Tibial nerve (tissue), 4 donors: ENCODE data around the gene DTX3. TPM values are rescaled to one million over a fixed set of nuclear protein-coding genes. Genes with fewer than 3 reads are reported as not detected.

Experiments
- DNase-seq, 2 donors: peaks; one replicate each; pipeline ENCODE4 v3.0.0-alpha.2; 2019; ENCODE audit warnings: low spot score in 2 of 2
- H3K27ac ChIP-seq, 4 donors: fragments of 200-600 bp; sonication (generic) in 3 of 4; one replicate each; pipeline ENCODE4 v1.5.1; 2017 to 2019; ENCODE audit warnings: mild to moderate bottlenecking in 1 of 4
- H3K27me3 ChIP-seq, 2 donors: fragments of 200-600 bp; sonication (generic) in 1 of 2; one replicate each; pipeline versions ENCODE4 v1.5.1 to v1.6.0; 2017 to 2019
- H3K36me3 ChIP-seq, 3 donors: fragments of 200-600 bp; sonication (generic); one replicate each; pipeline ENCODE4 v1.5.1; 2018 to 2019
- H3K4me1 ChIP-seq, 4 donors: fragments of 200-600 bp; sonication (generic) in 3 of 4; one replicate each; pipeline ENCODE4 v1.5.1; 2017 to 2019
- H3K4me3 ChIP-seq, 4 donors: fragments of 200-600 bp; sonication (generic) in 3 of 4; one replicate each; pipeline ENCODE4 v1.5.1; 2017 to 2019; ENCODE audit warnings: mild to moderate bottlenecking in 1 of 4, moderate library complexity in 1 of 4
- H3K9me3 ChIP-seq, 4 donors: fragments of 200-600 bp; sonication (generic) in 3 of 4; one replicate each; pipeline ENCODE4 v1.5.1; 2017 to 2019
- CTCF ChIP-seq, 5 experiments: fragments of 200-600 bp in 3 of 5; fragments of 450-650 bp in 2 of 5; sonication (generic) in 3 of 5; IDR thresholded peaks; one replicate each; pipeline ENCODE4 v1.5.1; 2016 to 2019; ENCODE audit warnings: antibody characterized with exemption in 5 of 5, mild to moderate bottlenecking in 3 of 5, moderate library complexity in 2 of 5
- EP300 ChIP-seq, 2 donors: sonication (generic); formaldehyde crosslinking; IDR thresholded peaks; one replicate each; pipeline ENCODE4 v1.6.1; 2017; ENCODE audit warnings: antibody characterized with exemption in 2 of 2, mild to moderate bottlenecking in 1 of 2
- POLR2A ChIP-seq, 2 donors: fragments of 450-650 bp; IDR thresholded peaks; one replicate each; pipeline ENCODE4 v1.6.1; 2017; ENCODE audit warnings: antibody characterized with exemption in 2 of 2, mild to moderate bottlenecking in 2 of 2, moderate library complexity in 2 of 2
- WGBS, 2 donors: methylation state at CpG; one replicate each; pipeline ENCODE4 v1.1.5; 2018; 5-methylcytosine and 5-hydroxymethylcytosine counted together
- total RNA-seq, 4 donors: library from RNA; depleted of rRNA; stranded (reverse); fragments of >200 nt; gene quantifications; one replicate each; pipeline ENCODE4 v1.1.0, GENCODE V29; 2016

The DTX3 gene
- total RNA-seq, 4 donors from 2014 or later = 19.0 to 33.1 (median 28.1) TPM

GRCh38 chr12:57613427-57614109, 8.9 kb downstream of the DTX3 start:
- H3K27me3 ChIP-seq = no peaks in the 10 kb centered on the region
- TF ChIP-seq EP300 (IDR thresholded peaks at IDR 0.05) (no peak), POLR2A (IDR thresholded peaks at IDR 0.05) (no peak), CTCF (IDR thresholded peaks at IDR 0.05) (no peak)
- H3K4me3 ChIP-seq = no peak overlapping the region
- H3K27ac ChIP-seq = no peak overlapping the region
- DNase-seq = no peak
- WGBS, 2 donors = 77 to 82% methylated on average over 10 of the region's 10 CpGs
- H3K9me3 ChIP-seq = no peaks in the 10 kb centered on the region
- H3K36me3 ChIP-seq = peaks cover 0 to 44% (median 0%) of the 10 kb centered on the region in 3 donors
- peaks cover 0 to 68% (median 8%) of the 10 kb centered on the region in 4 donors for H3K4me1 ChIP-seq

GRCh38 chr12:57614178-57614947, 9.7 kb downstream of the DTX3 start:
- Histone ChIP-seq H3K27ac (no peak overlapping the region), H3K9me3 (no peaks in the 10 kb centered on the region), H3K27me3 (peaks cover 0 to 4% of the 10 kb centered on the region in 2 donors), H3K4me1 (peaks cover 0 to 62% (median 9%) of the 10 kb centered on the region in 4 donors), H3K4me3 (no peak overlapping the region), H3K36me3 (peaks cover 0 to 43% (median 0%) of the 10 kb centered on the region in 3 donors)
- TF ChIP-seq EP300 (IDR thresholded peaks at IDR 0.05) = no peak
- no peak for TF ChIP-seq CTCF (IDR thresholded peaks at IDR 0.05)
- TF ChIP-seq POLR2A (IDR thresholded peaks at IDR 0.05) = no peak
- WGBS, 2 donors = 46 to 48% methylated on average over 13 to 14 of the region's 14 CpGs
- no peak for DNase-seq

- 82 to 84% methylated on average over 11 of the region's 11 CpGs for WGBS, 2 donors
- Histone ChIP-seq H3K4me1 (peaks cover 0 to 62% (median 11%) of the 10 kb centered on the region in 4 donors), H3K4me3 (no peak overlapping the region), H3K9me3 (no peaks in the 10 kb centered on the region), H3K36me3 (peaks cover 0 to 43% (median 0%) of the 10 kb centered on the region in 3 donors), H3K27me3 (peaks cover 0 to 10% of the 10 kb centered on the region in 2 donors), H3K27ac (no peak overlapping the region)
- TF ChIP-seq EP300 (IDR thresholded peaks at IDR 0.05) = no peak
- no peak for TF ChIP-seq CTCF (IDR thresholded peaks at IDR 0.05)
- no peak for TF ChIP-seq POLR2A (IDR thresholded peaks at IDR 0.05)
- DNase-seq = no peak
These were observed 10.4 kb downstream of the DTX3 start for GRCh38 chr12:57614948-57615500.

- no peak overlapping the region for H3K4me3 ChIP-seq
- H3K36me3 ChIP-seq = peaks cover 0 to 43% (median 0%) of the 10 kb centered on the region in 3 donors
- H3K27me3 ChIP-seq = peaks cover 0 to 16% of the 10 kb centered on the region in 2 donors
- no peak for DNase-seq
- H3K4me1 ChIP-seq = peaks cover 0 to 58% (median 12%) of the 10 kb centered on the region in 4 donors
- H3K9me3 ChIP-seq = no peaks in the 10 kb centered on the region
- TF ChIP-seq POLR2A (IDR thresholded peaks at IDR 0.05) = no peak
- H3K27ac ChIP-seq = no peak overlapping the region
- WGBS, 2 donors = 74 to 91% methylated on average over 4 to 5 of the region's 5 CpGs
These were observed 11.0 kb downstream of the DTX3 start for GRCh38 chr12:57615637-57616036.

GRCh38 chr12:57616383-57617101, 11.9 kb downstream of the DTX3 start:
- DNase-seq = no peak
- TF ChIP-seq POLR2A (IDR thresholded peaks at IDR 0.05) = no peak
- no peak for TF ChIP-seq EP300 (IDR thresholded peaks at IDR 0.05)
- TF ChIP-seq CTCF (IDR thresholded peaks at IDR 0.05) = no peak
- Histone ChIP-seq H3K27me3 (peaks cover 0 to 26% of the 10 kb centered on the region in 2 donors), H3K27ac (no peak overlapping the region), H3K4me1 (peaks cover 0 to 58% (median 19%) of the 10 kb centered on the region in 4 donors), H3K4me3 (no peak overlapping the region), H3K9me3 (no peaks in the 10 kb centered on the region), H3K36me3 (peaks cover 0 to 43% (median 0%) of the 10 kb centered on the region in 3 donors)
- WGBS, 2 donors = 74 to 79% methylated on average over 3 of the region's 3 CpGs
